B cell (primary cell): ENCODE data around the gene STX12.
"Not testable (repeated sequence)": the region's sequence is repeated elsewhere in the genome, so short reads cannot be mapped to it uniquely, and the experiment has no call there.

Experiments used
- CTCF ChIP-seq: fragments of 200-600 bp; IDR thresholded peaks from one replicate; pipeline ENCODE4 v1.8.0; 2022; ENCODE audit warnings: antibody characterized with exemption, mild to moderate bottlenecking
- EZH2 ChIP-seq: IDR thresholded peaks from 2 replicates; pipeline ENCODE4 v1.6.1; 2012; ENCODE audit warnings: borderline replicate concordance, low read depth, mild to moderate bottlenecking, moderate library complexity, low read length; ENCODE audit not compliant: insufficient read depth, poor library complexity, severe bottlenecking

GRCh38 chr1:27829339-27829960 is 56.4 kb downstream of the STX12 start:
- TF ChIP-seq CTCF, EZH2: not testable (repeated sequence)
